HepG2 (cell line): ENCODE measurements around the gene HOXD9. TPM values are rescaled to one million over a fixed set of nuclear protein-coding genes. Genes with fewer than 3 reads are reported as not detected.

Experiments used
- SALL1 ChIP-seq: sonication (generic); formaldehyde crosslinking; IDR thresholded peaks from 2 replicates; pipeline ENCODE4 v1.8.0; 2022; ENCODE audit warnings: mild to moderate bottlenecking, missing genetic modification reagents
- SRSF4 ChIP-seq: fragments of 200-400 bp; formaldehyde crosslinking; IDR thresholded peaks from one replicate; pipeline ENCODE4 v1.6.1; 2018; ENCODE audit warnings: mild to moderate bottlenecking, low read depth, low read length, moderate library complexity; ENCODE audit not compliant: poor library complexity, severe bottlenecking
- ZNF333 ChIP-seq: sonication (generic); formaldehyde crosslinking; IDR thresholded peaks from 2 replicates; pipeline ENCODE4 v1.4.0; 2020; ENCODE audit warnings: mild to moderate bottlenecking, missing genetic modification reagents, borderline replicate concordance
- ZNF484 ChIP-seq: sonication (generic); formaldehyde crosslinking; IDR thresholded peaks from 2 replicates; pipeline ENCODE4 v1.5.1; 2020; ENCODE audit warnings: mild to moderate bottlenecking, low read depth, missing genetic modification reagents, borderline replicate concordance
- ZNF572 ChIP-seq: sonication (generic); formaldehyde crosslinking; IDR thresholded peaks from 2 replicates; pipeline ENCODE4 v1.5.1; 2020; ENCODE audit warnings: mild to moderate bottlenecking, missing genetic modification reagents
- ZNF674 ChIP-seq: sonication (generic); formaldehyde crosslinking; IDR thresholded peaks from 2 replicates; pipeline ENCODE4 v1.5.0; 2020; ENCODE audit warnings: low read depth, mild to moderate bottlenecking, missing genetic modification reagents
- polyA plus RNA-seq, 8 experiments: library from polyadenylated mRNA; depleted of rRNA in 3 of 8; stranded (reverse) in 7 of 8; unstranded in 1 of 8; fragments of >200 nt; fragmentation: Illumina TruSeq in 4 of 8; extraction: Trizol in 4 of 8; gene quantifications; 2 replicates each; pipeline versions ENCODE4 v1.2.1 to v1.2.3, GENCODE V29; 2011 to 2016; ENCODE audit warnings: low read depth in 4 of 8, missing spikeins in 1 of 8, mixed read lengths in 1 of 8; ENCODE audit not compliant: insufficient read depth in 1 of 8
- total RNA-seq, 5 experiments: library from RNA; depleted of rRNA; stranded (reverse); fragments of >200 nt; fragmentation: Illumina TruSeq; extraction: Trizol; gene quantifications; 2 replicates each; pipeline ENCODE4 v1.2.3, GENCODE V29; 2016; ENCODE audit warnings: low read depth in 1 of 5
- TF ChIP-seq, protein P1 (sequence below): sonication (generic); formaldehyde crosslinking; IDR thresholded peaks from 2 replicates; pipeline ENCODE4 v1.4.0; 2020; ENCODE audit warnings: mild to moderate bottlenecking, missing genetic modification reagents, borderline replicate concordance

HOXD9 gene
- total and polyA plus RNA-seq, 2 of the 13 experiments (the other 11 are each of a cell fraction or from before 2014, with no cell fraction given): not detected

DNA sequence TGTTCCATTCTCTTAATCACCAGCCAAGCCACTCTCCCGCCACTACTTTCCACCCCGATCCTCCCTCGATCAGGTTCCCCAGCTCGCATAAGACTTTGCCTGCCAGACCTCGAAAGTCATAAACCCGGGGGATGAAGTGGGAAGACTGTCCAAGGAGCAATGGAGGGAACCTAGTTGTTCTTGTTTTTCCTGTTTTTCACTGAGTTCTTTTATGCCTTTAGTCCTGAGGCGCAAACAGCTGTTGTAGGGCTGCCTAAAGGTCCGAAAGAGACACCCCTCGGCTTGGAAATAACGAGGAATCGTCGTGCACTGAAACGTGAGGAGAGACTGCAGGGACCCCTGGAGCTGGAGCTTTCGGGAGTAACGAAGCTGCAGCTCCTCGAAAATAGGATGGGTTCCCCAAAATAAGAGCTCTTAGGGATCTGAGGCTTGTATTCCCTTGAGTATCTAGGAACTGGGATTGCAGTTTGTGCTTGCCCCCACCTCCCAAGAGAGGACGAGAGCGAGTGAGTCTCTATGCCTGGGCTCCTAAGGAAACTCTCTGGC lies 24.6 kb upstream of the HOXD9 start (continued):
- TF ChIP-seq, protein P1, sequence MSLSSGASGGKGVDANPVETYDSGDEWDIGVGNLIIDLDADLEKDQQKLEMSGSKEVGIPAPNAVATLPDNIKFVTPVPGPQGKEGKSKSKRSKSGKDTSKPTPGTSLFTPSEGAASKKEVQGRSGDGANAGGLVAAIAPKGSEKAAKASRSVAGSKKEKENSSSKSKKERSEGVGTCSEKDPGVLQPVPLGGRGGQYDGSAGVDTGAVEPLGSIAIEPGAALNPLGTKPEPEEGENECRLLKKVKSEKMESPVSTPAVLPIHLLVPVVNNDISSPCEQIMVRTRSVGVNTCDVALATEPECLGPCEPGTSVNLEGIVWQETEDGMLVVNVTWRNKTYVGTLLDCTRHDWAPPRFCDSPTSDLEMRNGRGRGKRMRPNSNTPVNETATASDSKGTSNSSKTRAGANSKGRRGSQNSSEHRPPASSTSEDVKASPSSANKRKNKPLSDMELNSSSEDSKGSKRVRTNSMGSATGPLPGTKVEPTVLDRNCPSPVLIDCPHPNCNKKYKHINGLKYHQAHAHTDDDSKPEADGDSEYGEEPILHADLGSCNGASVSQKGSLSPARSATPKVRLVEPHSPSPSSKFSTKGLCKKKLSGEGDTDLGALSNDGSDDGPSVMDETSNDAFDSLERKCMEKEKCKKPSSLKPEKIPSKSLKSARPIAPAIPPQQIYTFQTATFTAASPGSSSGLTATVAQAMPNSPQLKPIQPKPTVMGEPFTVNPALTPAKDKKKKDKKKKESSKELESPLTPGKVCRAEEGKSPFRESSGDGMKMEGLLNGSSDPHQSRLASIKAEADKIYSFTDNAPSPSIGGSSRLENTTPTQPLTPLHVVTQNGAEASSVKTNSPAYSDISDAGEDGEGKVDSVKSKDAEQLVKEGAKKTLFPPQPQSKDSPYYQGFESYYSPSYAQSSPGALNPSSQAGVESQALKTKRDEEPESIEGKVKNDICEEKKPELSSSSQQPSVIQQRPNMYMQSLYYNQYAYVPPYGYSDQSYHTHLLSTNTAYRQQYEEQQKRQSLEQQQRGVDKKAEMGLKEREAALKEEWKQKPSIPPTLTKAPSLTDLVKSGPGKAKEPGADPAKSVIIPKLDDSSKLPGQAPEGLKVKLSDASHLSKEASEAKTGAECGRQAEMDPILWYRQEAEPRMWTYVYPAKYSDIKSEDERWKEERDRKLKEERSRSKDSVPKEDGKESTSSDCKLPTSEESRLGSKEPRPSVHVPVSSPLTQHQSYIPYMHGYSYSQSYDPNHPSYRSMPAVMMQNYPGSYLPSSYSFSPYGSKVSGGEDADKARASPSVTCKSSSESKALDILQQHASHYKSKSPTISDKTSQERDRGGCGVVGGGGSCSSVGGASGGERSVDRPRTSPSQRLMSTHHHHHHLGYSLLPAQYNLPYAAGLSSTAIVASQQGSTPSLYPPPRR (CRISPR knock-in tag): no peak
- TF ChIP-seq ZNF484 (CRISPR knock-in tag) (no peak), SALL1 (CRISPR knock-in tag) (peak; percentile 1; the same call in 1 of the 2 replicates), SRSF4 (no peak), ZNF333 (CRISPR knock-in tag) (0 out of 2 replicates have a peak, but pooled peaks have one; percentile 37), ZNF572 (0 out of 2 replicates have a peak, but pooled peaks have one; percentile 73), ZNF674 (0 out of 2 replicates have a peak, but pooled peaks have one; percentile 23)
